HG03175 (cell line): ENCODE results near the gene AMZ1.
"Not testable (repeated sequence)": the region's sequence is repeated elsewhere in the genome, so short reads cannot be mapped to it uniquely, and the experiment has no call there.

Experiments used
- ATAC-seq: cut with Tn5 transposase; IDR thresholded peaks from one replicate; pipeline ENCODE4 v1.9.1; 2021; ENCODE audit warnings: mild to moderate bottlenecking, moderate library complexity; ENCODE audit not compliant: unreplicated experiment

The AMZ1 gene

GRCh38 chr7:2666588-2667250, 21.3 kb upstream of the AMZ1 start:
- no peak for ATAC-seq

GRCh38 chr7:2667843-2668242, 20.2 kb upstream of the AMZ1 start:
- ATAC-seq: no peak

GRCh38 chr7:2668401-2668800, 19.6 kb upstream of the AMZ1 start:
- ATAC-seq: no peak

GRCh38 chr7:2670171-2670570, 17.8 kb upstream of the AMZ1 start:
- ATAC-seq: no peak

- no peak for ATAC-seq
Measured at GRCh38 chr7:2670720-2671391, 17.1 kb upstream of the AMZ1 start.

GRCh38 chr7:2673214-2673613, 14.8 kb upstream of the AMZ1 start:
- ATAC-seq: not testable (repeated sequence)

- no peak for ATAC-seq
Measured at GRCh38 chr7:2673934-2674333, 14.1 kb upstream of the AMZ1 start.

GRCh38 chr7:2675256-2675764, 12.7 kb upstream of the AMZ1 start:
- no peak for ATAC-seq

- ATAC-seq: not testable (repeated sequence)
Measured at GRCh38 chr7:2676576-2676975, 11.4 kb upstream of the AMZ1 start.

GRCh38 chr7:2678454-2678853, 9.5 kb upstream of the AMZ1 start:
- not testable (repeated sequence) for ATAC-seq

GRCh38 chr7:2679135-2680127, 8.6 kb upstream of the AMZ1 start:
- not testable (repeated sequence) for ATAC-seq

- ATAC-seq: no peak
Measured at GRCh38 chr7:2680256-2680655, 7.7 kb upstream of the AMZ1 start.

GRCh38 chr7:2680792-2681490, 7.1 kb upstream of the AMZ1 start:
- ATAC-seq: no peak

- no peak for ATAC-seq
Measured at GRCh38 chr7:2681929-2682799, 5.8 kb upstream of the AMZ1 start.

GRCh38 chr7:2684501-2684900, 3.5 kb upstream of the AMZ1 start:
- no peak for ATAC-seq

- no peak for ATAC-seq
Measured at GRCh38 chr7:2686101-2686500, 1.9 kb upstream of the AMZ1 start.

GRCh38 chr7:2687338-2687869, 598 bp upstream of the AMZ1 start:
- no peak for ATAC-seq

GRCh38 chr7:2688409-2689342, 674 bp downstream of the AMZ1 start:
- ATAC-seq: peak; percentile 79
